Large intestine (tissue), 3 donors: Measurements from ENCODE around the gene PALLD. TPM values are rescaled to one million over a fixed set of nuclear protein-coding genes. Genes with fewer than 3 reads are reported as not detected.

ENCODE experiments used
- DNase-seq, 2 donors: peaks; one replicate each; pipeline versions ENCODE4 v3.0.0 to v3.0.0-alpha.2; 2013
- H3K27ac ChIP-seq: one replicate; pipeline ENCODE4 v1.5.1; 2013; ENCODE audit warnings: low read length
- H3K27me3 ChIP-seq: 2 replicates; pipeline ENCODE4 v1.6.1; 2013; ENCODE audit warnings: low read length; ENCODE audit not compliant: control insufficient read depth, insufficient read depth
- H3K36me3 ChIP-seq: 2 replicates; pipeline ENCODE4 v1.6.1; 2013; ENCODE audit warnings: low read length; ENCODE audit not compliant: control insufficient read depth, insufficient read depth
- H3K4me1 ChIP-seq: one replicate; pipeline ENCODE4 v1.6.1; 2013; ENCODE audit warnings: low read length; ENCODE audit not compliant: control insufficient read depth, insufficient read depth
- H3K4me3 ChIP-seq: one replicate; pipeline ENCODE4 v1.5.1; 2013; ENCODE audit warnings: low read length
- H3K9me3 ChIP-seq: one replicate; pipeline ENCODE4 v1.6.1; 2013; ENCODE audit warnings: mild to moderate bottlenecking, low read depth, low read length, moderate library complexity; ENCODE audit not compliant: control insufficient read depth
- WGBS: methylation state at CpG from one replicate; pipeline ENCODE4 v1.1.5; 2013; ENCODE audit warnings: low lambda C conversion rate; ENCODE audit not compliant: insufficient coverage; 5-methylcytosine and 5-hydroxymethylcytosine counted together
- polyA plus RNA-seq: library from polyadenylated mRNA; unstranded; fragments of 120-200 nt; gene quantifications from one replicate; pipeline ENCODE4 v1.2.1, GENCODE V29; 2013

Gene PALLD
- polyA plus RNA-seq, 1 donor = 59.7 TPM

GRCh38 chr4:168868802-168869201, 371.9 kb downstream of the PALLD start:
- no peak overlapping the region for H3K27ac ChIP-seq
- no peaks in the 10 kb centered on the region for H3K36me3 ChIP-seq
- H3K27me3 ChIP-seq = no peaks in the 10 kb centered on the region
- no peaks in the 10 kb centered on the region for H3K9me3 ChIP-seq
- no peak overlapping the region for H3K4me3 ChIP-seq
- DNase-seq = no peak
- 100% methylated on average over 1 of the region's 5 CpGs for WGBS
- H3K4me1 ChIP-seq = no peaks in the 10 kb centered on the region

- H3K9me3 ChIP-seq = no peaks in the 10 kb centered on the region
- no peaks in the 10 kb centered on the region for H3K27me3 ChIP-seq
- no peaks in the 10 kb centered on the region for H3K36me3 ChIP-seq
- 100% methylated on average over 1 of the region's 1 CpG for WGBS
- no peak for DNase-seq
- no peak overlapping the region for H3K4me3 ChIP-seq
- H3K27ac ChIP-seq = no peak overlapping the region
- no peaks in the 10 kb centered on the region for H3K4me1 ChIP-seq
These were observed 373.2 kb downstream of the PALLD start for GRCh38 chr4:168870004-168870403.

- WGBS = no CpG with 5 or more reads among the region's 4 CpGs
- H3K36me3 ChIP-seq = no peaks in the 10 kb centered on the region
- no peak overlapping the region for H3K4me3 ChIP-seq
- no peaks in the 10 kb centered on the region for H3K4me1 ChIP-seq
- DNase-seq = no peak
- no peaks in the 10 kb centered on the region for H3K27me3 ChIP-seq
- no peak overlapping the region for H3K27ac ChIP-seq
- H3K9me3 ChIP-seq = no peaks in the 10 kb centered on the region
These were observed 374.8 kb downstream of the PALLD start for GRCh38 chr4:168871632-168872031.

GRCh38 chr4:168874083-168874482, 377.2 kb downstream of the PALLD start:
- no CpG with 5 or more reads among the region's 2 CpGs for WGBS
- Histone ChIP-seq H3K9me3 (no peaks in the 10 kb centered on the region), H3K36me3 (no peaks in the 10 kb centered on the region), H3K4me3 (no peak overlapping the region), H3K27me3 (no peaks in the 10 kb centered on the region), H3K4me1 (peaks cover 9% of the 10 kb centered on the region), H3K27ac (no peak overlapping the region)
- no peak for DNase-seq

GRCh38 chr4:168876106-168876505, 379.3 kb downstream of the PALLD start:
- Histone ChIP-seq H3K4me1 (peaks cover 26% of the 10 kb centered on the region), H3K27me3 (no peaks in the 10 kb centered on the region), H3K27ac (no peak overlapping the region), H3K9me3 (no peaks in the 10 kb centered on the region), H3K36me3 (no peaks in the 10 kb centered on the region), H3K4me3 (no peak overlapping the region)
- DNase-seq = peak in 1 of 2 donors; percentile 16
- 86% methylated on average over 1 of the region's 1 CpG for WGBS

- peak in 1 of 2 donors; percentile 45 for DNase-seq
- WGBS = no CpG with 5 or more reads among the region's 108 CpGs
- Histone ChIP-seq H3K9me3 (no peaks in the 10 kb centered on the region), H3K27ac (peak overlapping the region; percentile 8), H3K4me1 (peaks cover 32% of the 10 kb centered on the region), H3K4me3 (peak overlapping the region; percentile 28), H3K36me3 (peaks cover 3% of the 10 kb centered on the region), H3K27me3 (no peaks in the 10 kb centered on the region)
These were observed 380.9 kb downstream of the PALLD start for GRCh38 chr4:168877511-168878491.

- Histone ChIP-seq H3K9me3 (no peaks in the 10 kb centered on the region), H3K4me1 (peaks cover 32% of the 10 kb centered on the region), H3K36me3 (peaks cover 3% of the 10 kb centered on the region), H3K27me3 (no peaks in the 10 kb centered on the region), H3K4me3 (peak overlapping the region; percentile 18), H3K27ac (peak overlapping the region; percentile 59)
- 90% methylated on average over 2 of the region's 2 CpGs for WGBS
- no peak for DNase-seq
These were observed 381.8 kb downstream of the PALLD start for GRCh38 chr4:168878623-168879022.

GRCh38 chr4:168879188-168879587, 382.3 kb downstream of the PALLD start:
- Histone ChIP-seq H3K36me3 (peaks cover 3% of the 10 kb centered on the region), H3K27ac (peak overlapping the region; percentile 59), H3K4me1 (peaks cover 32% of the 10 kb centered on the region), H3K4me3 (no peak overlapping the region), H3K9me3 (no peaks in the 10 kb centered on the region), H3K27me3 (no peaks in the 10 kb centered on the region)
- no peak for DNase-seq

- 13% methylated on average over 1 of the region's 6 CpGs for WGBS
- Histone ChIP-seq H3K27ac (peak overlapping the region; percentile 59), H3K36me3 (peaks cover 3% of the 10 kb centered on the region)
These were observed 383.3 kb downstream of the PALLD start for GRCh38 chr4:168880072-168880675.

GRCh38 chr4:168880811-168881595, 384.2 kb downstream of the PALLD start:
- no peak overlapping the region for H3K4me3 ChIP-seq
- no peaks in the 10 kb centered on the region for H3K27me3 ChIP-seq
- peaks cover 32% of the 10 kb centered on the region for H3K4me1 ChIP-seq
- peaks cover 3% of the 10 kb centered on the region for H3K36me3 ChIP-seq
- peak in 1 of 2 donors; percentile 57 for DNase-seq
- no peaks in the 10 kb centered on the region for H3K9me3 ChIP-seq
- 28% methylated on average over 2 of the region's 8 CpGs for WGBS
- peak overlapping the region; percentile 59 for H3K27ac ChIP-seq

More at GRCh38 chr4:168880072-168880675, 383.3 kb downstream of the PALLD start:
- no peaks in the 10 kb centered on the region for H3K27me3 ChIP-seq
- no peaks in the 10 kb centered on the region for H3K9me3 ChIP-seq
- H3K4me1 ChIP-seq = peaks cover 32% of the 10 kb centered on the region
- H3K4me3 ChIP-seq = no peak overlapping the region
- DNase-seq = peak in 1 of 2 donors; percentile 66
